HCT116 (cell line): ENCODE data around the gene ZNF532. TPM values are rescaled to one million over a fixed set of nuclear protein-coding genes. Genes with fewer than 3 reads are reported as not detected.

Source experiments
- ATAC-seq: fragments of 200-7000 bp; cut with Tn5 transposase; 2 replicates; pipeline ENCODE4 v1.9.1; 2020; ENCODE audit warnings: mild to moderate bottlenecking, moderate library complexity
- BruUV-seq: library from RNA; stranded (reverse); fragments of 400-500 nt; replicated peaks from 2 replicates; lab custom pipeline; 2021; lab: Mats Ljungman, UMichigan
- CTCF ChIA-PET: fragments of 300-600 bp; sonication (Branson Sonifier 250); formaldehyde crosslinking; loops from one replicate; lab custom pipeline; 2021; ENCODE audit warnings: antibody characterized with exemption; lab: Charles Lee
- POLR2A ChIA-PET: fragments of 300-600, 350-600 bp; sonication (Branson Sonifier 250); formaldehyde crosslinking; loops from one replicate; lab custom pipeline; 2021; ENCODE audit warnings: antibody characterized with exemption; lab: Charles Lee
- RAD21 ChIA-PET, 2 experiments: fragments of 300-600 bp; sonication (Branson Sonifier 250); formaldehyde crosslinking; loops; one replicate each; lab custom pipeline; 2023; ENCODE audit warnings: low total read pairs in 2 of 2; ENCODE audit not compliant: uncharacterized antibody in 2 of 2, unreplicated experiment in 2 of 2, low non-redundant PET in 1 of 2; lab: Charles Lee
- DNase-seq: peaks from one replicate; pipeline ENCODE4 v3.0.0-alpha.2; 2010; ENCODE audit warnings: low read depth, low spot score
- H2AFZ ChIP-seq: fragments of 200-600 bp; shearing (Covaris generic), sonication (generic); 2 replicates; pipeline ENCODE4 v1.6.1; 2017; ENCODE audit warnings: low read depth, mixed run types, mixed read lengths, antibody characterized with exemption, low read length; ENCODE audit not compliant: poor library complexity, severe bottlenecking
- H3K27ac ChIP-seq: 2 replicates; pipeline ENCODE4 v1.5.1; 2012; ENCODE audit warnings: low read depth, low read length
- H3K27me3 ChIP-seq: fragments of 200-600 bp; sonication (generic); 2 replicates; pipeline ENCODE4 v1.6.1; 2016; ENCODE audit warnings: mixed run types, low read length, mixed read lengths; ENCODE audit not compliant: insufficient read depth
- H3K36me3 ChIP-seq, 2 experiments: fragments of 200-500 bp in 1 of 2; fragments of 200-600 bp in 1 of 2; sonication (Bioruptor generic) in 1 of 2; sonication (generic) in 1 of 2; 2 replicates each; pipeline versions ENCODE4 v1.5.1 to v1.6.1; 2014 to 2016; ENCODE audit warnings: low read length in 2 of 2, inconsistent platforms in 1 of 2, mixed read lengths in 1 of 2, mixed run types in 1 of 2; ENCODE audit not compliant: insufficient read depth in 2 of 2, control insufficient read depth in 1 of 2
- H3K4me1 ChIP-seq, 2 experiments: fragments of 200-600 bp in 1 of 2; sonication (generic) in 1 of 2; 2 replicates each; pipeline versions ENCODE4 v1.5.1 to v1.6.1; 2012 to 2017; ENCODE audit warnings: low read length in 2 of 2, inconsistent platforms in 1 of 2, mild to moderate bottlenecking in 1 of 2, mixed read lengths in 1 of 2, mixed run types in 1 of 2, moderate library complexity in 1 of 2; ENCODE audit not compliant: insufficient read depth in 2 of 2, control insufficient read depth in 1 of 2
- H3K4me2 ChIP-seq: fragments of 200-600 bp; sonication (generic); 2 replicates; pipeline ENCODE4 v1.6.1; 2017; ENCODE audit warnings: mixed run types, low read length, mixed read lengths
- H3K4me3 ChIP-seq, 2 experiments: fragments of 200-600 bp in 1 of 2; sonication (generic) in 1 of 2; replicated peaks in 1 of 2; 2 replicates each; pipeline ENCODE4 v1.5.1; 2011 to 2016; ENCODE audit warnings: low read length in 2 of 2, control low read depth in 1 of 2, low read depth in 1 of 2, mild to moderate bottlenecking in 1 of 2, mixed read lengths in 1 of 2, mixed run types in 1 of 2
- H3K79me2 ChIP-seq: fragments of 200-600 bp; sonication (generic); 2 replicates; pipeline ENCODE4 v1.6.1; 2017; ENCODE audit warnings: mild to moderate bottlenecking, mixed run types, low read length, moderate library complexity, mixed read lengths; ENCODE audit not compliant: insufficient read depth
- H3K9ac ChIP-seq: fragments of 200-600 bp; sonication (generic); 2 replicates; pipeline ENCODE4 v1.6.1; 2016; ENCODE audit warnings: low read length, mixed read lengths
- H3K9me2 ChIP-seq: fragments of 200-600 bp; sonication (generic), shearing (Covaris generic); 2 replicates; pipeline ENCODE4 v1.6.1; 2017; ENCODE audit warnings: mixed run types, mild to moderate bottlenecking, moderate library complexity; ENCODE audit not compliant: insufficient read depth
- H3K9me3 ChIP-seq, 2 experiments: fragments of 200-500 bp in 1 of 2; fragments of 200-600 bp in 1 of 2; sonication (Bioruptor generic) in 1 of 2; sonication (generic) in 1 of 2; 2 replicates each; pipeline ENCODE4 v1.6.1; 2014 to 2017; ENCODE audit warnings: low read length in 2 of 2, mixed read lengths in 2 of 2, inconsistent platforms in 1 of 2, low read depth in 1 of 2, mild to moderate bottlenecking in 1 of 2, mixed run types in 1 of 2, moderate library complexity in 1 of 2; ENCODE audit not compliant: control insufficient read depth in 1 of 2, insufficient read depth in 1 of 2
- H4K20me1 ChIP-seq: fragments of 200-600 bp; sonication (generic), shearing (Covaris generic); 2 replicates; pipeline ENCODE4 v1.6.1; 2017; ENCODE audit warnings: mixed run types, mild to moderate bottlenecking, moderate library complexity; ENCODE audit not compliant: insufficient read depth
- CBX3 ChIP-seq: IDR thresholded peaks from 2 replicates; pipeline ENCODE4 v1.6.1; 2012; ENCODE audit warnings: low read depth
- EGR1 ChIP-seq: IDR thresholded peaks from 2 replicates; pipeline ENCODE4 v1.6.1; 2012; ENCODE audit warnings: low read depth
- EZH2phosphoT487 ChIP-seq: fragments of 200-600 bp; IDR thresholded peaks from 2 replicates; pipeline ENCODE4 v1.6.1; 2018; ENCODE audit warnings: antibody characterized with exemption, borderline replicate concordance
- FOSL1 ChIP-seq: IDR thresholded peaks from 2 replicates; pipeline ENCODE4 v1.6.1; 2012; ENCODE audit warnings: low read depth
- RAD21 ChIP-seq: IDR thresholded peaks from 2 replicates; pipeline ENCODE4 v1.6.1; 2012; ENCODE audit warnings: low read depth, mild to moderate bottlenecking
- SIN3A ChIP-seq: IDR thresholded peaks from 2 replicates; pipeline ENCODE4 v1.6.1; 2012; ENCODE audit warnings: low read depth
- SP1 ChIP-seq: IDR thresholded peaks from 2 replicates; pipeline ENCODE4 v1.6.1; 2012; ENCODE audit warnings: low read depth
- SRF ChIP-seq: IDR thresholded peaks from 2 replicates; pipeline ENCODE4 v1.6.1; 2012; ENCODE audit warnings: low read depth
- ZFX ChIP-seq: fragments of 450-650 bp; IDR thresholded peaks from 2 replicates; pipeline ENCODE4 v1.6.1; 2017
- ZNF274 ChIP-seq: fragments of 200-500 bp; sonication (Bioruptor generic); IDR thresholded peaks from 2 replicates; pipeline ENCODE4 v1.6.1; 2014; ENCODE audit warnings: mild to moderate bottlenecking, low read depth, low read length, inconsistent platforms
- intact Hi-C: fragments of 100-400 bp; cut with micrococcal nuclease; formaldehyde crosslinking; loops from 2 replicates; pipeline ENCODE4 v1.10.0; 2022
- total RNA-seq: library from RNA; stranded (reverse); gene quantifications from one replicate; pipeline ENCODE4 v1.2.1, GENCODE V29; 2021; ENCODE audit not compliant: unreplicated experiment
- TF ChIP-seq, protein P1 (sequence below): IDR thresholded peaks from 2 replicates; pipeline ENCODE4 v1.6.1; 2012
- TF ChIP-seq, protein P2 (sequence below), 3 experiments: fragments of 200-600 bp in 1 of 3; sonication (generic) in 1 of 3; IDR thresholded peaks in 2 of 3; conservative IDR thresholded peaks in 1 of 3; 2 replicates each; pipeline ENCODE4 v1.5.1; 2012 to 2017; ENCODE audit warnings: low read depth in 2 of 3, low read length in 2 of 3, antibody characterized with exemption in 1 of 3, borderline replicate concordance in 1 of 3, control low read depth in 1 of 3, mild to moderate bottlenecking in 1 of 3, mixed read lengths in 1 of 3, mixed run types in 1 of 3, moderate library complexity in 1 of 3; ENCODE audit not compliant: insufficient read depth in 1 of 3
- TF ChIP-seq, protein P3 (sequence below): IDR thresholded peaks from 2 replicates; pipeline ENCODE4 v1.6.1; 2012
- TF ChIP-seq, protein P4 (sequence below): IDR thresholded peaks from 2 replicates; pipeline ENCODE4 v1.6.1; 2012; ENCODE audit warnings: low read depth

The ZNF532 gene
- total RNA-seq, 1 experiment from 2014 or later: 11.6 TPM

DNA sequence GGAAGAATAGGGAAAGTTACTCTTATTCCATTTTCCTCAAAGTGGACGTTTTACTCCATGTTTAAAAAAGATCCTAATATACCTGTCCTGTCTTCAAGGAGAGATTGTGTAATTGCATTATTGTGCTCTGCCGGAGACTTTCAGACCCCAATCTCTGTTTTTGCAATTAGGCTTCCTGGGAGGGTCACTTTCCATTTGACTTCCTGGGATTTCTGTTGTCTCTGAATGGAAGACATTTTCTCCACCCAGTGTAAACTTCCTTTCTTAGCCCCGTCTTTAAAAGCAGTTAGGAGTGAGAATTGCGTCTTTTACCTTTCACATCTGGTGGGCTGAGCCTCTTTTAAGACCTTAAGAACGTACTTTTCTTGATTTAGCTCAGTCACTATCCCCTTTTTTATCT lies 63.0 kb downstream of the ZNF532 start:
- no peak overlapping the region for H3K4me3 ChIP-seq
- intact Hi-C loops: no loop called here
- no peaks in the 10 kb centered on the region for H3K4me1 ChIP-seq
- no peak for ATAC-seq
- no peak overlapping the region for H2AFZ ChIP-seq
- no peaks in the 10 kb centered on the region for H3K9me2 ChIP-seq
- ChIA-PET CTCF (no interaction called here), RAD21 (no interaction called here), POLR2A (no interaction called here)
- no peaks in the 10 kb centered on the region for H4K20me1 ChIP-seq
- no peak overlapping the region for H3K27ac ChIP-seq
- no peaks in the 10 kb centered on the region for H3K9me3 ChIP-seq
- no peak for TF ChIP-seq EZH2phosphoT487
- TF ChIP-seq SP1: no peak
- TF ChIP-seq, all 23 proteins: peak for 0
- Histone ChIP-seq H3K36me3 (no peaks in the 10 kb centered on the region), H3K4me2 (no peak overlapping the region), H3K79me2 (no peaks in the 10 kb centered on the region), H3K9ac (no peak overlapping the region), H3K27me3 (no peaks in the 10 kb centered on the region)
- no peak for DNase-seq
- BruUV-seq: no TSS peak

DNA sequence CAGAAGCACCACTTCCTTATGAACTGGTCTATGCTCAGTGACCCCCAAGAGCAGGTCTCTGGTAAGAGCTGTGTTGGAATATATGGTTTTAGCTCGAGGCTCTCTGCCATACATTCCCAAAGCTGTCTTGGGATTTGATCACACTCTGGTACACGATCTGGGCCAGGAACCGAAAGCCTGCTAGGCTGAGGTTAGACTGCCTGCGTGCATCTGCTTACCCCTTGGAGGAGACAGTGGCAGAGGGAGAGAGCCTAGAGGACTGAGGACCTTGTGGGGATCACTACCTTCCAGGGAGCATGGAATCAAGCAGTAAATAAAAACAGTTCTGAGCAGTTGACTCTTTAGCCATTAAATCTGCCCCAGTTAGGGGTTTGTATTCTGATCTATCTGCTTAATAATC lies 63.7 kb downstream of the ZNF532 start:
- intact Hi-C loops: no loop called here
- no peaks in the 10 kb centered on the region for H3K4me1 ChIP-seq
- H3K4me2 ChIP-seq: no peak overlapping the region
- H3K4me3 ChIP-seq: no peak overlapping the region
- H3K9me2 ChIP-seq: no peaks in the 10 kb centered on the region
- no peak overlapping the region for H3K9ac ChIP-seq
- ATAC-seq (no peak), DNase-seq (no peak)
- H2AFZ ChIP-seq: no peak overlapping the region
- no TSS peak for BruUV-seq
- H3K36me3 ChIP-seq: no peaks in the 10 kb centered on the region
- TF ChIP-seq ZFX: no peak
- TF ChIP-seq, protein P1, sequence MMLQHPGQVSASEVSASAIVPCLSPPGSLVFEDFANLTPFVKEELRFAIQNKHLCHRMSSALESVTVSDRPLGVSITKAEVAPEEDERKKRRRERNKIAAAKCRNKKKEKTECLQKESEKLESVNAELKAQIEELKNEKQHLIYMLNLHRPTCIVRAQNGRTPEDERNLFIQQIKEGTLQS: no peak
- TF ChIP-seq RAD21: no peak
- TF ChIP-seq FOSL1: no peak
- TF ChIP-seq ZNF274: no peak
- TF ChIP-seq EGR1: no peak
- TF ChIP-seq, protein P2, sequence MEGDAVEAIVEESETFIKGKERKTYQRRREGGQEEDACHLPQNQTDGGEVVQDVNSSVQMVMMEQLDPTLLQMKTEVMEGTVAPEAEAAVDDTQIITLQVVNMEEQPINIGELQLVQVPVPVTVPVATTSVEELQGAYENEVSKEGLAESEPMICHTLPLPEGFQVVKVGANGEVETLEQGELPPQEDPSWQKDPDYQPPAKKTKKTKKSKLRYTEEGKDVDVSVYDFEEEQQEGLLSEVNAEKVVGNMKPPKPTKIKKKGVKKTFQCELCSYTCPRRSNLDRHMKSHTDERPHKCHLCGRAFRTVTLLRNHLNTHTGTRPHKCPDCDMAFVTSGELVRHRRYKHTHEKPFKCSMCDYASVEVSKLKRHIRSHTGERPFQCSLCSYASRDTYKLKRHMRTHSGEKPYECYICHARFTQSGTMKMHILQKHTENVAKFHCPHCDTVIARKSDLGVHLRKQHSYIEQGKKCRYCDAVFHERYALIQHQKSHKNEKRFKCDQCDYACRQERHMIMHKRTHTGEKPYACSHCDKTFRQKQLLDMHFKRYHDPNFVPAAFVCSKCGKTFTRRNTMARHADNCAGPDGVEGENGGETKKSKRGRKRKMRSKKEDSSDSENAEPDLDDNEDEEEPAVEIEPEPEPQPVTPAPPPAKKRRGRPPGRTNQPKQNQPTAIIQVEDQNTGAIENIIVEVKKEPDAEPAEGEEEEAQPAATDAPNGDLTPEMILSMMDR (IDR thresholded peaks at IDR 0.05 in 2 of 3, conservative IDR thresholded peaks at IDR 0.05 in 1 of 3; ENCODE audit: borderline replicate concordance in 1 of 3, insufficient read depth in 1 of 3, low read depth in 2 of 3, low read length in 2 of 3): no peak
- TF ChIP-seq SRF: no peak
- TF ChIP-seq, protein P3, sequence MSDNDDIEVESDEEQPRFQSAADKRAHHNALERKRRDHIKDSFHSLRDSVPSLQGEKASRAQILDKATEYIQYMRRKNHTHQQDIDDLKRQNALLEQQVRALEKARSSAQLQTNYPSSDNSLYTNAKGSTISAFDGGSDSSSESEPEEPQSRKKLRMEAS: no peak
- TF ChIP-seq CBX3: no peak
- no peak for TF ChIP-seq SIN3A
- TF ChIP-seq, protein P4, sequence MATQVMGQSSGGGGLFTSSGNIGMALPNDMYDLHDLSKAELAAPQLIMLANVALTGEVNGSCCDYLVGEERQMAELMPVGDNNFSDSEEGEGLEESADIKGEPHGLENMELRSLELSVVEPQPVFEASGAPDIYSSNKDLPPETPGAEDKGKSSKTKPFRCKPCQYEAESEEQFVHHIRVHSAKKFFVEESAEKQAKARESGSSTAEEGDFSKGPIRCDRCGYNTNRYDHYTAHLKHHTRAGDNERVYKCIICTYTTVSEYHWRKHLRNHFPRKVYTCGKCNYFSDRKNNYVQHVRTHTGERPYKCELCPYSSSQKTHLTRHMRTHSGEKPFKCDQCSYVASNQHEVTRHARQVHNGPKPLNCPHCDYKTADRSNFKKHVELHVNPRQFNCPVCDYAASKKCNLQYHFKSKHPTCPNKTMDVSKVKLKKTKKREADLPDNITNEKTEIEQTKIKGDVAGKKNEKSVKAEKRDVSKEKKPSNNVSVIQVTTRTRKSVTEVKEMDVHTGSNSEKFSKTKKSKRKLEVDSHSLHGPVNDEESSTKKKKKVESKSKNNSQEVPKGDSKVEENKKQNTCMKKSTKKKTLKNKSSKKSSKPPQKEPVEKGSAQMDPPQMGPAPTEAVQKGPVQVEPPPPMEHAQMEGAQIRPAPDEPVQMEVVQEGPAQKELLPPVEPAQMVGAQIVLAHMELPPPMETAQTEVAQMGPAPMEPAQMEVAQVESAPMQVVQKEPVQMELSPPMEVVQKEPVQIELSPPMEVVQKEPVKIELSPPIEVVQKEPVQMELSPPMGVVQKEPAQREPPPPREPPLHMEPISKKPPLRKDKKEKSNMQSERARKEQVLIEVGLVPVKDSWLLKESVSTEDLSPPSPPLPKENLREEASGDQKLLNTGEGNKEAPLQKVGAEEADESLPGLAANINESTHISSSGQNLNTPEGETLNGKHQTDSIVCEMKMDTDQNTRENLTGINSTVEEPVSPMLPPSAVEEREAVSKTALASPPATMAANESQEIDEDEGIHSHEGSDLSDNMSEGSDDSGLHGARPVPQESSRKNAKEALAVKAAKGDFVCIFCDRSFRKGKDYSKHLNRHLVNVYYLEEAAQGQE: no peak
- H3K27ac ChIP-seq: no peak overlapping the region
- no peaks in the 10 kb centered on the region for H3K79me2 ChIP-seq
- H3K27me3 ChIP-seq: no peaks in the 10 kb centered on the region
- no peaks in the 10 kb centered on the region for H3K9me3 ChIP-seq
- H4K20me1 ChIP-seq: no peaks in the 10 kb centered on the region
- RAD21 ChIA-PET: no interaction called here
- POLR2A ChIA-PET: no interaction called here
- CTCF ChIA-PET: no interaction called here
